Measurements from ENCODE around the gene ZDHHC7.

Gene ZDHHC7

DNA sequence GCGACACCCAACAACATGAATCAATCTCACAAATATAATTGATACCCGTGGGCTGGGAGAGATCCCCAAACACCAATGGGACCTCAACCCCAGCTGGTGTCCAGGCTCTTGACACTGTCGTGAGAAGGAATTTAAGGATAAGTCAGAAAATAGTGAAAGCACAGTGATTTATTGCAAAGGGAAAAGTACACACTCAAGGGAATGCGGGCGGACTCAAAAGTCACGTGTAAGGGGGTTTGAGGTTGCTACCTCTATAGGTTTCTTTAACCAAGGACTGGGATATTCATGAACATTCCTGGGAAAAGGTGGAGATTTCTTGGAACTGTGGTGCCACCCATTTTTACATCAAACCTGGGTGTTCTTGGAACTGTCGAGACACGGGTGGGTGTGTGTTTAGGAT lies 6.3 kb upstream of the ZDHHC7 start:
- DNase-seq: no peak

DNA sequence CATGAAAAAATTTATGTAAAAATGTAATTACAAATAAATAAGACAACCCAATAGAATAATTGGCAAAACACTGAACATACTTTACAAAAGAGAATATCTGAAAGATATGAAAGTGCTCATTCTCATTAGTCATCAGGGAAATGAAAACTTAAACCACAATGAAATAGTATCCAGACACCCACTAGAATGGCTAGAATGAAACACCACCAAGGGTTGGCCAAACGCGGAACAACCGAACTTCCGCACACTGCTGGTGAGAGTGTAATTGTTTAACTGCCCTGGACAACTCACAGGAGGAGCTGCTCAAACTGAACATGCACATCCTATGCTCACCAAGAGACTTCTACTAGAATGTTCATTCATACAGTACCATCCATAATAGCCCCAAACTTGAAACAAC lies 5.8 kb upstream of the ZDHHC7 start:
- DNase-seq: peak; percentile 54

DNA sequence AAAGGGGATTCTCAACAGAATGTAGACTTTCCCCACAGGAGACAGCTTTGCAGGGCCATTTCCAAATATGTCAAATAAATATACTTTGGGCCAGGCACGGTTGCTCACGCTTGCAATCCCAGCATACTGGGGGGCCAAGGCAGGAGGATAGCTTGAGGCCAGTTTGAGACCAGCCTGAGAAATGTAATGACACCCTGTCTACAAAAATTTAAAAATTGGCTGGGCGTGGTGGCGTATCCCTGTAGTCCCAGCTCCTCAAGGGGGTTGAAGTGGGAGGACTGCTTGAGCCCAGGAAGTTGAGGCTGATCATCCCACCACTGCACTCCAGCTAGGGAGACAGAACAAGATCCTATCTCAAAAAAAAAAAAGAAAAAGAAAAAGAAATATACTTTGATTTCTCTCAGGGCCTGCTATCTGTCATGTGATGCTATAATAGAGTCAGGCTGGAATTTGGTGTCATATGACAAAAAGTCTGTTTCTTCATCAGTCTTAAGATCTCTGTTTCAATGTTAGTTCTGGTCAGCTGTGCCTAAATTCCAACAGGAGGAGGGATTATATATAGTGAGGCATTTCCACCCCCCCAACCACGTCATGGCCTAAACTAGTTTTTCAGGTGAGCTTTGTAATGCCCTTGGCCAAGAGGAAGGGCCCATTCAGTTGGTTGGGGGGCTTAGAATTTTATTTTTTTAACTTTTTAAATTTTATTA lies 4.3 kb upstream of the ZDHHC7 start:
- DNase-seq: no peak

DNA sequence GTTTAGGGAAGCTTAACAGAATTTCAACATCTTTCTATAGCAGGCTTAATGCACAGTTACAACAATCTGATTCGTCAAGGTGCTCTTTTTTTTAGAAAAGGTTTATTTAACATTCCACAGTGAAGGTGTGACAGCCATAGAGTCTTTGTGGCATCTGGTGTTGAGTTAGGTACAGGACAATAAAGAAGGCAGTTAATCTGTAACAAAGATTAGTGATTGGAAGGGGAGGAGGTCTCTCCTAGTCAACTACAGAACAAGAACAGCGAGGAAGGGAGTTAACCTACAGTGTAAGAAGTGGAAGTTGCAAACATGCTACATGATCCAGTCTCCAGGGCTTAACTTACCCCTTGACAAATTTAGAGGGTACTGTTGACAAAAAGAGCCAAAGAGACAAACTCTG lies 3.0 kb upstream of the ZDHHC7 start:
- DNase-seq: no peak

DNA sequence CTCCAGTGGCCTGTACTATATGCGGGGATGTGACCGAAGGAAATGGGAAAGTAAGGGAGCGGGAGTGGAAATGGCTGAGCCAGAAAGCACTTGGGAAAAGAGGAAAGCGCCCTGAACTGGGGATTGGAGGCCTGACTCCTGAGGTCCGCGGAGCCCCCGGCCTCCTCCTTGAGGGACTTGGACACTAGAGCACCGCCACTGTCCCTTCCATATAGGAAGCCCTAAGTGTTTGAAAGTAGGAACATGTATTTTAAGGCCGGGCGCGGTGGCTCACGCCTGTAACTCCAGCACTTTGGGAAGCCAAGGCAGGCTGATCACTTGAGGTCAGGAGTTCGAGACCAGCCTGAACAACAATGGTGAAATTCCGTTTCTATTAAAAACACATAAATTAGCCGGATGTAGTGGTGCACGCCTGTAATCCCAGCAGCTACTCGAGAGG lies 530 bp upstream of the ZDHHC7 start:
- DNase-seq: no peak

DNA sequence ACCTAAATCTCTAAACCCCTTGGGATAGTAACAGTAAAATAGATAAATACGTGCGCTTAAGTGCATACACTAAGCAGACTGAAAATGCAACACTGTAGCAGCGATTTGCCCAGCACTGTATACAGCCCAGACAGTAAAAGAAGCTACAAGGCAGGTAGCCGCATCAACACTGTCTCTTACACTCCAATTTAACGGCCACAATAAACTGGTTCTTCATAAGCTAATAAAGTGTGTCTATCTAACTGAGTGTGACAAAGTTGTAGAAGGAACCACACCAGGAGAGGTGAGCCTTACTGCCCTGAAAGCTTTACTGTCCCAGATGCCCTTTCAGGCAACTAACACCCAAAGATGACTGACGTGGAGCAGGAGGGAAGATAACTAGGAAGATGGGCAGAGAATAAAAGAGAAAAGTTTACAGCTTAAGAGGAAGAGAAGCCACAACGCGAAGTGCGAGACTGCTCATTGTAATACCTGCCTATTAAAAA lies 847 bp downstream of the ZDHHC7 start:
- DNase-seq: no peak

DNA sequence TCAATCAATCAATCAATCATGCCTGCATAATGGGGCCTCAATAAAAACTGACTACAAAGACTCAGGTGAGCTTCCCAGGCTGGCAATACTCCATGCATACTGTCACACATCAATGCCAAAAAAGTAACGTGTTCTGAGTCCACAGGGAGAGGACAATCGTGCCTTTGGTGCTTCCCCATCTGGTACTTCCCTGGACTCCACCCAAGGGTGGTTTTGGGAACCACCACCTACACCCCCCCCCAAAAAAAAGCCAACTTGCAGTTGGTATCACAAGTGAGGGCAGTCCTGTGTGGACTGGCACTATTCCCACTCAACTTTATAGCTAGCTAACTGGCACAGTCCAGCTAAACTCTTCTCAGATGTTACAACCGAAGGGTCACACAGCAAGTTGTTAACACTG lies 3.1 kb downstream of the ZDHHC7 start:
- DNase-seq: no peak

DNA sequence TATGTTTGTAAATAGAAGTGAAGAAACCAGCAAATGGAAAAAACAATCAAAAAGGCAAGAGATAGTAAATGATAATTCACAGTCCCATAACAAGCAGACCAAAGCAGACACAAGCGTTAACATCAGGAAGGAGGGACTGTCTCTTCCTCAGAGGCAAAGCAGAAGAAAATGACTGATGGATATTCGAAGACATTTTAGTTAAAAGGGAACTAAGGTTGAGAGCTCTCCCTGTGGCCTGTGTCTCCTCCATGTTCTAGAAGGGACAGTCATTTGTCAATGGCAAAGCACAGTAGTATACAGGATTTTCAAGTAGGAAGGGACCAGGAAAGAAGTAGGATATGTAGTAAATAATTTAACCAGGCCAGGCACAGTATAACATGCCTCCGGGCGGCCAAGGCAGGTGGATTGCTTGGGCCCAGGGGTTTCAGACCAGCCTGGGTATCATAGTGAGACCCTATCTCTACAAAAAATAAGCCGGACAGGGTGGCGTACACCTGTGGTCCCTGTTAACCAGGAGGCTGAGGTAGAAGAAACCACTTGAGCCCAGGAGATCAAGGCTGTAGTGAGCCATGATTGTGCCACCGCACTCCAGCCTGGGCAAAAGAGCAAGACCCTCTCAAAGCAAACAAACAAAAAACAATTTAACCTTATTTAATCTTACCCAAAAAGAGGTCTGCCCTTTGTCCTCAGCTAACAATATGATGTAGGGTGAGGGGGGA lies 3.7 kb downstream of the ZDHHC7 start:
- no peak for DNase-seq

DNA sequence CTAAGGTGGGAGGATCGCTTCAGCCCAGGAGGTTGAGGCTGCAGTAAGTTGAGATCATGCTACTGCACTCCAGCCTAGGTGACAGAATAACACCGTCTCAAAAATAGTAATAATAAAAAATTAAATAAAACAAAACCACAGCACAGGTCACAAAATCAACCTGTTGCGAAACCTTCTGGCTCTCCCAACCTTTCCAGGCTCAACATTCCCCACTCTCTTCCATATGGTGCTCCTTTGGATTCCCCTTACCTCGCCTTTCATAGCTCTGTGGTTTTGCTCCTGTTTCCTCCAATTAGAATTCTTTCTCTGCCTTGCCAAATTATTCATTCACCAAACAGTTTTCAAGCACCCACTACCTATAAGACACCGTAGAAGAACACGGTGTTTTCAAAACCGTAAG lies 4.7 kb downstream of the ZDHHC7 start:
- DNase-seq: no peak

DNA sequence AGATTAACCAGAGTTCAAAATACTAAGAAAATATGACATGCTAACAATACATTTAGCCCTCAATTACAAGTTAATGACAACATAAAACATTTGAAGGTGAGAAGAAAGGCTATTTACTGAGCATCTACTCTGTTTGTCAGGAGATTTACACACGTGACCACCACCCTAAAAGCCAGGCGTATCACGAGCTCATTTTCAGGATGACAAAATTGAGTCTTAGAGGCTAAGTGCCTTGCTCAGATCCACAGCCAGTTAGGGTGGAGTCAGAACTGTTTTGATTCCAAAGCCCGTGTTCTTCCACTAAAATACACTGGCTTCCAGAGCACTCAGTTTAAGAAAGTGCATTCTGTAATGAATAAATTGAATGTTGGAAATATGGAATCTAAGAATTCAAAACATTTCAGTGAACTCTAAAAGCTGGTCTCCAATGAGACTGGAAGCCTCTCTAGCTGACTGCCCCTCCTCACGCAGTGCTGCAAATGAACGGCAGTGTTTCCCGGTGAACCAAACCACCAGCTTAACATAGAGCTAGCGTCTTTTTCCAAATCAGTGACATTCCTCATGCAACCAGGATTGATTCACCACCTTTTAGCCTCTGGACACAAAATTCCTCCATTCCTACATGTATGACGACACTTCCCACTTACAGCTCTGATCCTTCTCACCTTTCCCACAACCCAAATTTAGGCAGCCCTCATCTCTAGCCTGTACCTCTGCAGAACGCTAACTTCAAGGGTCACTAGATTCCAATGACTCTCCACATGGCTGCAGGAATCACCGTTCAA lies 5.9 kb downstream of the ZDHHC7 start:
- DNase-seq: no peak

DNA sequence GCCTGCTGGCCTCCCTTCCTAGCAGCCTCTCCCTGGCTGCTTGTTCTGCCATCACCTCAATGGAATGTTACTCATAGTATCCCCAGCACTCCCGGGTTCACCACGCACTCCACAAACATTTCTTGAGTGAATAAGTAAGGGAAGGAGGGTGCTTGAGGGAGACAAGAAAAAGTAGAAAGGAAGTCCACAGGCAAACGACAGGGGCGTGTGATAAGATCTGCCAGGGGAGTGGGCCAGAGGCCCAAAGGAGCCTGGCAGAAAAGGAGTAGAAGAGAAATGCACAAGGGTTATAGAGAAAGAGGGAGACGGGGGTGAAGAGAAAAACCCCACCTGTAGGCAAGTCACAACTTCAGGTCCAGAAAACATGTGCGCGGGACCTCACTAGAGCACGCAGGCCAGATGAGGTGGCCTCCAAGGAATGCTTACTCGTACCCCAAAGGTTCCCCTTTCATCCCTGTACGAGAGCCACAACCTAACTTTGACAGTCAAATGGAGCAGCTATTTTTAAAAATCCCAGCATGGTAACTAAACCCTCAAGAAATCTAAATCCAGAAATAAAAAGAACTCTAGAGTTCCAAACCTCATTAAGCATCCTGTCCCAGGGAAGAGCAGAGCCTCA lies 6.6 kb downstream of the ZDHHC7 start:
- DNase-seq: no peak

DNA sequence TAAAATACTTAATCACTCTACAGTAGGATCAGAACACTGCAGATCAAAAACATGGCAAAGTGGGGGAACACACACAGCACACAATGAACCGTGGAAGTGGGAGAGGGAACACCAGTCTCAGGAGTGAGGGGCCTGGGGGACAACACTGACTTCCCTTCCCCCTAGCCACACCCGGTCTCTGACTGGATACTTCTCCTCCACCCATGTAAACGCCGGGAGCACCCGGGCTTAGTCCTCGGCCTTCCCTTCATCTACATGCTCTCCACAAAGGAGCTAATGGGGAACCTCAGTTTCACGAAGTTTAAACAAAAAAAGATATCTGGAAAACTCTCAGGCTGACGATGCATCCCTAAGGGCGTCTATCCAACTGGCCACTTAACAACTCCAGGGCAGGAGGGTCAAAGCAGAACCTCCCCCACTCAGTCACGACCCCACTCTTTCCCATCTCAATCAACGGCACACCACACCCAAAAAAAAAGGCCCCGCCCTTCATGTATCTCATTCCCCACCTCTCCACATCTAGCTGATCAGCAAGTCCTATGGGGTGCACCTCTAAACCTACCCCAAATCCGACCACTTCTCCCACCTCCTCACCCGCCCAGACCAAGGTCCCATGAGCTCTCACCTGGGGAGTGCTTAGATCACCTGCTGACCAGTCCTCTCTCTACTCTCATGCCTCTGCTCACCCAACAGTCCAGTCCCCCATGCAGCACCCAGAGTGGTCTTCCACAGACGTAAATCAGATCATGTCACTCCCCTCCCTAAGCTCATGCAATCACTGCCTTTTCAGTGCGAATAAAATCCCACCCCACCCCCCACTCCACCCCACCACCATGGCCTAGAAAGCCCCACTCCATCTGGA lies 7.4 kb downstream of the ZDHHC7 start:
- DNase-seq: no peak

DNA sequence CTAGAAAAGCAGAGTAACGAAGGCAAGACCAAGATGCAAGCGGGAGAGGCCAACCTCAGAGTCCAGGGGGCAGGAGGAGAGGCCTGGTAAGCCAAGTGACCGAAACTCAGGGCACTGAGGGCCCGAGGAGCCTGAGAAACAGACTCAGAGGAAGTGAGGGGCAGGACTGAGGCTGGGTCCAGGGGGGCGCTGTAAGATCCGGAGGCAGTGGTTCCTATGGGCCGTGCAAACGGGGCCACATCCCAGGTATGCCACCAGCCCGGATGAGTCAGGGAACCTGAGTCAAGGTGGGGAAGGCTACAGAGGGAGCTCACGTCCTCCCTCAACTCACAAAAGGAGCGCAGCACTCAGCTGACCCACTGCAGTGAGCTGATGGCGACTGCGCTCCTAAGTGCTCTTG lies 8.3 kb downstream of the ZDHHC7 start:
- DNase-seq: no peak

DNA sequence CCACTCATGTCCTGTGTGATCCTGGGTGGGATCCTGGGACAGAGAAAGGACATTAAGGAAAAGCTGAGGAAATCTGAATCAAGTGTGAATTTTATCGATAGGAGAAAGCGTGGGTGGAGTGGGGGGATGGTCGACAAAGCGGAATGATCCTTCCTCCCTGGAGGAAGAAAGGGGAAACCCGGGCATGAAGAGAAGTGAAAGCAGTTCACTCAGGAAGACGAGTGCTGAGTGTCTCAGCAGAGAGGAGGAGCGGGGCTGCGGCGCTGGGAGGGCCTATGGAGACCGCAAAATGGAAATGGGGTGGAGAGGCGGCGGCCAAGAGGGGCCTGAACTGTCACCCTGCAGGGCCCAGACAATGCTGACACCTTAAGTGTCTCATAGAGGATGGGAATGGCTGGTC lies 8.7 kb downstream of the ZDHHC7 start:
- no peak for DNase-seq

DNA sequence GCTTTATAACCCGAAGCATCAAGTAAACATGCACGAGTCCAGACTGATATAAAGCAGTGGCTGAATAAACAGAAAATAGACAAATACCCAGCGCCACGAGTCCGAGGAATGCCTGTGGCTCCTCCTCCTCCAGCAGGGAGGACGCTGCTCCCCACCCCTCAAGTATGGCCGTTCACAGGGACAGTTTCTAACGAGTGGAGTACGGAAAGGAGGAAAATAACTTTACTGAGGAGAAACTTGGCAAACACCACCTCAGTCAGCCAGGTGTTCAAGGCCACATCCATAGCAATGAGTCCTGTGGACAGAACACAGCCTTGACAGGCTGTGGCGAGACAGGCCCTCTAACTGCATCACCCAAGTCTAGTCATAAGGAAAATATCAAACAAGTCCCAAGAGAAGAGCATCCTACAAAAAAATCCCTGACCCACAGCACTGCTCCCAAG lies 9.2 kb downstream of the ZDHHC7 start:
- no peak for DNase-seq

DNA sequence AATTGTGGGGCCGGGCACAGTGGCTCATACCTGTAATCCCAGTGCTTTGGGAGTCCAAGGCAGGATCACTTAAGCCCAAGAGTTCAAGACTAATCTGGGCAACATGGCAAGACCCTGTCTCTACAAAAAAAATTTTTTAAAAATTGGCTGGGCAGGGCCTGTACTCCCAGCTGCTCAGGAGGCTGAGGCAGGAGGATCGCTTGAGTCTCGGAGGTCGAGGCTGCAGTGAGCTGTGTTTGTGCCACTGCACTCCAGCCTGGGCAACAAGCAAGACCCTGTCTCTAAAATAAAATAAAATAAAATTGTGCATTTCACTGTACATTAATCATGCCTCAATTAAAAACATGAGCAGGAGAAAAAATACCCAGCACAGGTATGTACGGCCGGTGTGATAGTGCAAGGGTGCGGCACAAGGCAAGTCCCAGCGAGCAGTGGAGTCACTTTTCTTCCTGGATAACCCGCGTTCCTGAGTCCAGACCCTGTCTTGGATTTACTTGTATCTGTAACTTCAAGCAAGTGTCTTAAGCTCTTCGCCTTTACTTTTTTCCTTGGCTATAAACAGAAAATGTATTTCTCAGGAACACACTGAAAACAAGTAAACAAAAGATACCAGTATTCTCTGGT lies 11.4 kb downstream of the ZDHHC7 start:
- no peak for DNase-seq

DNA sequence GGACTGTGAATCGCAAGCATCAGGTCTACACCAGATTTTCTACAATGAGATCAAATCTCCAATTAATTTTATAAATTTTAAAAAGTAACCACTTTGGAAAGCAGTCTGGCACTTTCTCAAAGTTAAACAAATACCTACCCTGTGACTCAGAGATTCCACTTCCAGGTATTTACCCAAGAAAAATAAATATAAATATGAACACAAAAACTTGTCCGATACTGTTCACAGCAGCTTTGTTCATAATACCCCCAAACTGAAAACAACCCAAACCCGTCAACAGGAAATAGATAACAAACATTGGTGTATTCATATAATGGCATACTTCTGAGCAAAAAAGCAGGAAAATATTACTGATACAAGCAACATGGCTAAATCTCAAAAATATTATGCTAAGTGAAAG lies 12.1 kb downstream of the ZDHHC7 start:
- DNase-seq: no peak

DNA sequence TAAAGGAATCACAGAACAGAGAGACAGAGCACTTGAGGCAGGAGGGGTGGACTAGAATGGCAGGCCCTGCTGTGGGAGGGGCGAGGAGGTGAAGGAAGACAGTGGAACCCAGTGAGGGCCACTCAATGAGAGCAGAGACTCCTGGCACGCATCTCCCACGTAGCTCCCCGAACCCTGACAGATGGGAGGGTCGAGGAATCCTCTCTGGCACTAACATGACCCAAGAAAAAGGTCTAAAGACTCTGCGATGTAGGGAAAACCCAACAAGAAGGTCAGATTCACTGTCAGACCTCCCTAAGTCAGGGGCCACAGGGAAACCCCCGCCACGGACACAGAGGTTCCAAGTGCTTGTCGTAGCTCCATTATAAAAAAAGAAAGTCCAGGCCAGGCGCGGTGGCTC lies 15.0 kb downstream of the ZDHHC7 start:
- DNase-seq: no peak

DNA sequence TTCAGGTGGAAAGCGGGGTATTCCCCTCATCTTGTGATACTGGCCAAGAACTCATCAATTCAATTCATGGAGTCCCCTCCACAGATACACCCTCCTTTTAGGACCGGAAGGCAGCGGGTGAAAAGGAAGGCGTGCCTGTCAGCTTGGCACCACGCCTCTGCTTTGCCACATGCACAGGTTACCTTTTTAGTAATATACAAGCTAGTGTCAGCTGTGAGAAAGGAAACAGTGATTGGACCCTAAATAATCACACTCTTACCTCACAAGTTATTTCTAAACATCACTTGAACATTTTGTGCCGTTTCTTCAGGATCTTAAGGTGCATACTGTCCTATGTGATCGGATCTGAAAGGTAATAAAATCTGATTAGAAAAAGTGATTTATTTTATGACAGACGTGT lies 15.7 kb downstream of the ZDHHC7 start:
- DNase-seq: peak; percentile 46

DNA sequence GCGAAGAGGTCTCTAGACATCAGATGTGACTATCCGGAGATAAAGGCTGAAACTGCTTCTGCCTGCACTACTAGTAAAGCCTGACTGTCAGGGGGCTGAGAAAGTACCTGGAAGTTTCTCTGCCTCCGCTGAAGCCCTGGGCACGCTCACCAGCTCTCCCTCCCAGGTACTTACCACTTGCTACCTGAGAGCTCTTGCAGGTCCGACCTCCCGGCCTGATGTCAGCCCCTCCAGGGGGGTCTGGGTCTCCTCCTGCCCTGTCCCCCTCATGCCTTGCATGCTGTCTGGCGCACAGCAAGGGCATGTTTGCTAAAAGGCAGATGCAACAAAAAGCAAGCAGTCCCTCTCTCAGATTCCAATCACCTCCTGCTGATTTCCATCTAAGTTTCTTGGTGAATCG lies 17.4 kb downstream of the ZDHHC7 start:
- DNase-seq: no peak

DNA sequence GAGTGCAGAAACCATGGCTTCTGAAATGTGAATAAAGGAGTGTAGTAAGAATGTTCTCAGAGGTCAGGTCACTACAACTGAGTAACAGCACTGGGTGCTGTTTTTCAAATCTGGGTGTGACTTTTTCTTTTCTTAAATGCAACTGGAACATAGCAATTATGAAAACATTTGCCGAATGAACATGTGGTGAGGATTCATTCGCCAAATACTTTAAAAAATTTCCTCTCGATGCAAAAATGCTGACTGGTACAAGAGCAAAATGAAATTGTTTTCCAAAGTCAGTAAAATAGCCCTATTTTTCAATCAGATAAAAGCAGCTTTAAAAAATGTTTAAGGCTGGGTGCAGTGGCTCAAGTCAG lies 18.6 kb downstream of the ZDHHC7 start:
- DNase-seq: no peak

DNA sequence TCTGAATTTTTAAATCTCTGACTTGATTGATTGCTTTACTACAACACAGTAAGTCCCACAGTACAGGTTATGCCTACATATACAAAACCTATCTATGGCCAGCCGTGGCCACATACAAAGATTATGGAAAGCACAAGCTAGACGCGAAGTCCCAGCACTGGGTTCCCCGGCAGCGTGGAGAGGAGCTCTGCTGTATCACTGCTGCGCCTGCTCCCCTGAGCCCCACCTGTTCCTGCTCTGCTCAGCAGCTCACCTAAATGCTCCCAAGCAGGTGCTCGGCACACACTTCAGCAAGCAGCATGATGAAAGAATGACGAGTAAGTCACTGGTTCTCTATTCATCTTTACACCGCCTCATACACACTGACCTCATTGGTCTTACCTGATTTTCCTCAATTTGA lies 20.6 kb downstream of the ZDHHC7 start:
- DNase-seq: no peak

Data from activated CD4-positive, alpha-beta T cell treated with anti-CD3 and anti-CD28 coated beads, Interleukin-2, amount 50 U/mL, for 16 hours (primary cell).